Memory B cell (primary cell): ENCODE data around the gene COL28A1.
"Not testable (repeated sequence)": the region's sequence is repeated elsewhere in the genome, so short reads cannot be mapped to it uniquely, and the experiment has no call there.

Source experiments
- ATAC-seq: fragments of 150-1000 bp; cut with Tn5 transposase; 2 replicates; pipeline ENCODE4 v1.10.0; 2021; ENCODE audit warnings: low read depth, mild to moderate bottlenecking, moderate library complexity
- DNase-seq, 2 donors: peaks; one replicate each; pipeline ENCODE4 v3.0.0; 2022; ENCODE audit warnings: low spot score in 2 of 2
- H3K27ac Mint-ChIP-seq: one replicate; pipeline ENCODE4 v1.8.0; 2022; ENCODE audit warnings: mild to moderate bottlenecking, moderate library complexity, mixed read lengths
- H3K27me3 Mint-ChIP-seq: one replicate; pipeline ENCODE4 v1.8.0; 2022; ENCODE audit warnings: mixed read lengths
- H3K36me3 Mint-ChIP-seq: one replicate; pipeline ENCODE4 v1.8.0; 2022; ENCODE audit warnings: mild to moderate bottlenecking, mixed read lengths
- H3K4me1 Mint-ChIP-seq: one replicate; pipeline ENCODE4 v1.8.0; 2022; ENCODE audit warnings: mixed read lengths
- H3K4me3 Mint-ChIP-seq: one replicate; pipeline ENCODE4 v1.8.0; 2022; ENCODE audit warnings: mild to moderate bottlenecking, moderate library complexity, mixed read lengths
- H3K9me3 Mint-ChIP-seq: one replicate; pipeline ENCODE4 v1.8.0; 2022; ENCODE audit warnings: mixed read lengths

COL28A1 gene

DNA sequence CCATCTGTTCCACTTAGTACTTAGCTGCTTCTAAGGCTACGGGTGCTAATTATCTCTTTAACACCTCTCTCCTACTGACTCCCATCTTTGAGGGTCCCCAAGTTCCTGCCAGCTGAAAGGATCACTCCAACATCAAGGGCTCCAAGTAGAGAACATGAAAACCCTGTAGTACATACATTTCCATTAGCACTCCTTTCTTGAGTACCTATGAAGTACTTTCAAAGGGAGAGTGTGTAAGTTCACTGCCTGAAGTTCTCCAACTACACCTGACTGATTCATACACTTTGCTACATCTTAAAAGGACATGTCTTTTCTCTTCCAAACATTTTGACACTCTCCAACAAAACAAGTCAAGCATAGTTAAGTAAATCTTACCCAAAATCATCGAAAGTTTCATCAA is 113.8 kb downstream of the COL28A1 start:
- Mint-ChIP-seq H3K27ac (no peak overlapping the region), H3K4me3 (no peak overlapping the region), H3K9me3 (no peaks in the 10 kb centered on the region), H3K4me1 (peaks cover 6% of the 10 kb centered on the region), H3K27me3 (no peaks in the 10 kb centered on the region), H3K36me3 (no peaks in the 10 kb centered on the region)
- DNase-seq (no peak), ATAC-seq (no peak)

DNA sequence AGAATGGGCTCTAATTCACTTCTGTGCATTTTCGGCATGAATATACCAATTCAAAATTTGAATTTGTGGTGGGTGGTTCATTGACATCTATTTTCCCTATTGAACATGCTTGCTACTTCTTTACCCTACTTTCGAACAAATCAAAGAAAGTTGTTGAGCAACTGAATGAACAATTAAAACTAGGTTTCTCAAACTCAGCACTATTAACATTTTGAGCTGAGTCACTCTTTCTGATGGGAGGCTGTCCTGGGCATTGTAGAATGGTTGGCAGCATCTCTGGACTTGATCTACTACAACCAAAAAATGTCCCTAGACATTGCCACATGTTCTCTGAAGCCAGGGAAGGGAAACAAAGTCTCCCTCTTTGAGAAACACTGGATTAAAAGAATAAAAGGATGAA is 116.7 kb downstream of the COL28A1 start:
- Mint-ChIP-seq H3K27ac (no peak overlapping the region), H3K4me1 (peaks cover 10% of the 10 kb centered on the region), H3K27me3 (no peaks in the 10 kb centered on the region), H3K36me3 (no peaks in the 10 kb centered on the region), H3K9me3 (no peaks in the 10 kb centered on the region), H3K4me3 (no peak overlapping the region)
- ATAC-seq, result no peak
- no peak for DNase-seq

DNA sequence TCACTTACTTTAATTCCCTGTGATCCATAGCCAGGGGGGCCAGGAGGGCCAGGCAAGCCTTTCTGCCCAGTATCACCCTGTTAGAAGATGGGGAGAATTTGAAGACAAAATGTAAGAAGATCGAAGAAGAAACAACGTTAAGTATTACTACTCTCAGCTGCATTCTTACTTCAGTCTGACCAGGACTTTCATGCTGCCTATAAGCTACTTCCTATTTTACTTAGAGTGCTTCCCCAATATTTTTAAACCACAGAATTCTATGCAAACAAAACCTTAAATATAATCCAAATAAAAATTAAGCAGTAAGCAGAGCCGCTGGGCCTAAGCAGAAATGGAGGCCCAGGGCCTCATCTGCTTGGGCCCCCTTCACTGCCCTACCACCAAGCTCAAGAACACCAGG is 117.8 kb downstream of the COL28A1 start:
- Mint-ChIP-seq H3K27me3 (no peaks in the 10 kb centered on the region), H3K4me3 (no peak overlapping the region), H3K36me3 (no peaks in the 10 kb centered on the region), H3K9me3 (no peaks in the 10 kb centered on the region), H3K27ac (peak overlapping the region; percentile 45), H3K4me1 (peaks cover 10% of the 10 kb centered on the region)
- DNase-seq (no peak), ATAC-seq (no peak)

DNA sequence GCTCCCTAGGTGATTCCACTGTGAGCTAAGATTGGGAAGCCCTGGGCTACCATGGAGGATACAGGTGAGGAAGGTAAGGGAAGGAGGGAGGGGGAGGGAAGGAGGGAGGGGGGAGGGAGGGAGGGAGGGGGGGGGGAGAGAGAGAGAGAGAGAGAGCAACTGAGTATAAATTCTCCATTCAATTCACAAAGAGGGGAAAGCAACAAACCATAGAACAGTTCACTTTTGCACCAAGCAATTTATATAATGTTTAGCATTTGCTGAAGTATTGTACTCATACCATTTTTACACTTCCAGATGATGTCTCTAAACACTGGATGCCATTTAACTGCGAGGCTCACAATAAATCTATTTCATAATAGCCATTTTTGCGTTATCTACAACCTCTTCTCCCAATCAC is 118.3 kb downstream of the COL28A1 start:
- ATAC-seq, result no peak
- H3K4me3 Mint-ChIP-seq, result no peak overlapping the region
- H3K4me1 Mint-ChIP-seq, result peaks cover 10% of the 10 kb centered on the region
- H3K9me3 Mint-ChIP-seq, result no peaks in the 10 kb centered on the region
- no peaks in the 10 kb centered on the region for H3K27me3 Mint-ChIP-seq
- H3K27ac Mint-ChIP-seq, result peak overlapping the region; percentile 45
- DNase-seq, result no peak
- no peaks in the 10 kb centered on the region for H3K36me3 Mint-ChIP-seq

DNA sequence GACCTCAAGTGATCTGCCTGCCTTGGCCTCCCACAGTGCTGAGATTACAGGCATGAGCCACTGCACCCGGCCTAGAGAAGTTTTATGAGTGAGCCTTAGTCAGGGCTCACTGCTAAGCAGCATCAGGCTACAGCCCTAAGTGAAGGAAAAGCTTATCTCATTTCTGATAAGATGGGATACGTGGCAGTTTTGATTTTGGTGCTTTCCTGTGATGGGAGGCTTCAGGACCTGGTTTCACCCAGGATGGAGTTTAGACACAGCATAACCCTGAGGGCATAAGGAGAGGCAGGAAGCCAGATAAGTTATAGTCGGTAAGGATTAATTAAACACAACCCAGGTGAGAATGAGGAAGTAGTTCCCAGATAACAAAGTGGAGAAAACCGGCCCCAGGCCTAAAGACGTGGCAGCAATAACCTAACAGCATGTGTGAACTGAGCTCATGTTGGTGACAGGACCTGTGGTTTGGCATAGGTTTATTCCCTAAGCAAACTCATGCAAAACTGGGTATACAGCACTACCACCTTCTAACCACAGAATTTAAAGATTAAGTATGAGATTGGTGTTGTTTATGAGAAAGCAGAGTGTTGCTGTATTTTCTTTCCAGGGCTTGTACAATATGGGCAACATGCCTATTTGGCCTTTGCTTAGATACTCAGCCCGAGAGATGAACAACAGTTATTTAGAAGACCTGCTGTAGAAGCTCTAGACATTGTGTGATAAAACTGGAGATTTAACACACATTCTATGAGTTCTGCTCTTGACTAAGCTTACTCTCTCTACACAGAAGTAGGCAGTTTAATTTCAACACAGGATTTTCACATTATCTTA is 119.4 kb downstream of the COL28A1 start:
- ATAC-seq (peak; percentile 44), DNase-seq (no peak)
- Mint-ChIP-seq H3K36me3 (no peaks in the 10 kb centered on the region), H3K4me3 (no peak overlapping the region), H3K9me3 (no peaks in the 10 kb centered on the region), H3K4me1 (peaks cover 10% of the 10 kb centered on the region), H3K27me3 (peaks cover 3% of the 10 kb centered on the region), H3K27ac (no peak overlapping the region)

DNA sequence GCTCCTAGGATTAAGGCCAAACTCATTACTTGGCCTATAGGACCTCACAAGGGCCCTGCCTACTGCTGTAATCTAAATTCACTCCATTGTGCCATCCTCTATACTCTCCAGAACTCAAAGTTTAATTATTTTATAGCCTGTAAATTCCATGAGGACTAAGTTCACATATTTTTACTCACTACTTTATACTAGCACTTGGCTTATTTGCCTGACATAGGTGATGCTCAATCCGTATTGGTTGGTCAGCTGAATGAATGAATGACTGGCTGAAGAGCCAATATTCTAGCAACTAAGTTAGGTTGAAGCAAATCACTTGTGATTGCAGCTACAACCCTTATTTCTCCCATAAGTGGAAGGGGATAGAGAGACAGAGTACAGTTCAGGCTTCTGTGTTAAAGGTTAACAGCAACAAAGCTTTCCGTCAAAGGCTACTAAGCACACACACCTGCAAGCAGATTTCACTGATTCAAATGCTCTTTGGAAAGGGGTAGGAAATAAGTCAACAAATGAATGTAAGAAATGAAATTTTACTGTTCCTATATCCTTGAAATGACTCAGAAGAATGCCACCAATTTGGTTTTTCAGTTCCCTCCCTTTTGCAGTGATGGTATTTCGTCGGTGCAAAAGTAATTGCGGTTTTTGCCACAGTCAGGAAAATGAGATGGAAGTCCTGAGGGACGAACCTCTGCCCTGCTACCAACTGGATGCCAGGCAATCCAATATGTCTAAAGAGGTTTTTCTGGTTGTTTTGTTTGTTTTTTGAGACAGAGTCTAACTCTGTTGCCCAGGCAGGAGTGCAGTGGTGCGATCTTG is 120.7 kb downstream of the COL28A1 start:
- no peak for ATAC-seq
- Mint-ChIP-seq H3K9me3 (no peaks in the 10 kb centered on the region), H3K4me1 (peaks cover 10% of the 10 kb centered on the region), H3K36me3 (no peaks in the 10 kb centered on the region), H3K4me3 (no peak overlapping the region), H3K27me3 (peaks cover 3% of the 10 kb centered on the region), H3K27ac (no peak overlapping the region)
- no peak for DNase-seq

DNA sequence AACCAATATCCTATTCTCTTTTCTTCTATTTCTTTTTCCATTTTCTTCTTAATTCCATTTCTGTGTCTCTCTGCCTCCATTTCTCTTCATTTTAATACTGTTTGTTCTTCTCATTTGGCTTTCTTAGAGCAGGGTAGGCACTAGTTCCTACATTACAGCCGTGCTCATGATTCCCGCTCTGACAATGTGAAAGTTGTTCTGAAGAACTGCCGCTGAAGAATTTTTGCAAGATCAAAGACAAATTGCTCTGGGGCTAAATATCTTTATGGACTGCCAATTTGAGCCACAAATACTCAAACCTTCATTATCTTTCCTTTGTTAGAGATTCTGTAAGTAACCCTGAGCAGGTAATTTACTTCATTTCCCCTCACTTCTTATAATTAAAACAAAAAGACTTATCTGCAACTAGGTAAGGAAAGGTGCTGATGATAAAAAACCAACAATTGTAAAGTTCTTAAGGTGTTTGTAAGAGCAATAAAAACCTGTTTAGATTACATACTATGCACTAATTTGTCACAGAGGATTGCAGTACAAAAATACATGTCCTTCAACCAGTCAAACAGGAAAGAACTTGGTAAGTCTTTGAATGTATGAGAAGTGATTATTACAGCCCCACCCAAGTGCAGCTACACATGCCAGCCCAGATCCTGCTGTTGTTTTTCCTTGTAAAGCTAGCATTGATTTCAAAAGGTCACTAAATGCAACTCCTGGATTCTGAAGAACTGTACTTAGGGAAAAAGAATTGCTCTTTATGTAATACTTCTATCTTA is 127.5 kb downstream of the COL28A1 start:
- H3K9me3 Mint-ChIP-seq, result peaks cover 7% of the 10 kb centered on the region
- H3K36me3 Mint-ChIP-seq, result peaks cover 8% of the 10 kb centered on the region
- DNase-seq (no peak), ATAC-seq (no peak)
- H3K27ac Mint-ChIP-seq, result no peak overlapping the region
- H3K27me3 Mint-ChIP-seq, result peaks cover 7% of the 10 kb centered on the region
- no peak overlapping the region for H3K4me3 Mint-ChIP-seq
- no peaks in the 10 kb centered on the region for H3K4me1 Mint-ChIP-seq

DNA sequence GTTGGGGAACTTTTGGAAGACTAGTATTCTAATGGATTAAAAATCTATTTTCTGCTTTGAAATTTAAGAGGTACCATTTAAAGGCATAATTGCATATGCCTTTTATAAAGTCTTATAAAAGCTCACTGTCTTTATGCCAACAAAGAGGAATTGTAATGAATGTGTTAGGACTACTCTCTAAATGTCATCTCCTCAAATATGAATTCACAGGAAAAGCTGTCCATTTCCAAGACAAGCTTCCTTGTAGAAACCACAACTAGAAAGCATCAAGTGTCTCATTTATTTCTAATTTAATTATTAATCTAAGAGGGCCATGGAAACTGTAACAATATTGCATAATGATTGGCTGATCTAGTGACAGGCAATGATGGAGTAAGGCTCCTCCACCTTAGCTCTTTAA is 130.2 kb downstream of the COL28A1 start:
- no peak for DNase-seq
- Mint-ChIP-seq H3K27me3 (peaks cover 9% of the 10 kb centered on the region), H3K27ac (no peak overlapping the region), H3K36me3 (peaks cover 8% of the 10 kb centered on the region), H3K4me3 (no peak overlapping the region), H3K4me1 (peaks cover 3% of the 10 kb centered on the region), H3K9me3 (peaks cover 7% of the 10 kb centered on the region)
- no peak for ATAC-seq

DNA sequence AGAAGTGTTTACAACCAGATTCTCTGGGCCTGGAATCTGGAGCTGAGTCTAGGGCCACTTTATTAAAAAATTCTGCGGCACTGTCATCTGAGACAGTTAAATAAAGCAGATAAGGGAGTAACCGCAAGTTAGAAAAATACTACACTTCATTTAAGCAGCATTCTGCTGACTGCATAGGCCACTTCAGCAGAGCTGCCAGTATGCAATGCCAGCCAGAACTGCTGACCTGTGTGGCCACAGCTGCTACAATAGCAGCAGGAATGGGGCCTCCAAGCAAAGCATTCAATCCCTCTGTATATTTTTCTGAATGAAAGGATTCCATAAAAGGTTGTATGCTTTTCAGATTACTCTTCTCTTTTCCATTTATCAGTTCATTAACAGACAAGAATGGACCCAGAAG is 136.0 kb downstream of the COL28A1 start:
- no peak overlapping the region for H3K4me3 Mint-ChIP-seq
- H3K9me3 Mint-ChIP-seq, result no peaks in the 10 kb centered on the region
- peaks cover 8% of the 10 kb centered on the region for H3K27me3 Mint-ChIP-seq
- H3K27ac Mint-ChIP-seq, result no peak overlapping the region
- no peak for ATAC-seq
- no peak for DNase-seq
- peaks cover 3% of the 10 kb centered on the region for H3K4me1 Mint-ChIP-seq
- H3K36me3 Mint-ChIP-seq, result no peaks in the 10 kb centered on the region

DNA sequence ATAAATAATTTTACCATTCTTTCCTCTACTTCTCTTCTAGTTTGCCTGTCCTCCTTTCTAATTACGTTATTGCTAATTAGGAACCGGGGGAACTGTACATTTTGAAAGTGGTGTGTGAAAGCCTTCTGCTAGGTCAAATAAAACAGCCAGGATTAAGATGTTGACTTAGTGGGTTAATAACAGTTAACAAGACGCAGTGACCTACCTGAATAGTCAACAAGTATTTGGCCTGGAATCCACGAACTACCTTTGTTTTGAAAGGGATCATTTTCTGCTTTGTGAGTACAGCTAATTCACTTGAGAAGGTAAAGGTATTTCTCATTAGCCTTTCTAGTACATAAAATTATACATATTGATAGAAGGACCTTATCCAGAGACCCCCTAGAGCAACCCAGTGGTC is 139.9 kb downstream of the COL28A1 start:
- H3K36me3 Mint-ChIP-seq, result peaks cover 14% of the 10 kb centered on the region
- no peak overlapping the region for H3K4me3 Mint-ChIP-seq
- DNase-seq (no peak), ATAC-seq (no peak)
- peaks cover 3% of the 10 kb centered on the region for H3K27me3 Mint-ChIP-seq
- peaks cover 13% of the 10 kb centered on the region for H3K9me3 Mint-ChIP-seq
- H3K4me1 Mint-ChIP-seq, result no peaks in the 10 kb centered on the region
- no peak overlapping the region for H3K27ac Mint-ChIP-seq

DNA sequence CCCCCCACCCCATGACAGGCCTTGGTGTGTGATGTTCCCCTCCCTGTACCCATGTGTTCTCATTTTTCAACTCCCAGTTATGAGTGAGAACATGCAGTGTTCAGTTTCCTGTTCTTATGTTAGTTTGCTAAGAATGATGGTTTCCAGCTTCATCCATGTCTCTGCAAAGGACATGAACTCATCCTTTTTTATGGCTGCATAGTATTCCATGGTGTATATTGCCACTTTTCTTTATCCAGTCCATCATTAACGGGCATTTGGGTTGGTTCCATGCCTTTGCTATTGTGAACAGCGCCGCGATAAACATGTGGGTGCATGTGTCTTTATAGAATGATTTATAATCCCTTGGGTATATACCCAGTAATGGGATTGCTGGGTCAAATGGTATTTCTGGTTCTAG is 147.5 kb downstream of the COL28A1 start:
- ATAC-seq, H3K27ac Mint-ChIP-seq, DNase-seq, H3K4me3 Mint-ChIP-seq, H3K4me1 Mint-ChIP-seq, H3K27me3 Mint-ChIP-seq: not testable (repeated sequence)
- Mint-ChIP-seq H3K9me3 (peaks cover 14% of the 10 kb centered on the region), H3K36me3 (peaks cover 15% of the 10 kb centered on the region)

DNA sequence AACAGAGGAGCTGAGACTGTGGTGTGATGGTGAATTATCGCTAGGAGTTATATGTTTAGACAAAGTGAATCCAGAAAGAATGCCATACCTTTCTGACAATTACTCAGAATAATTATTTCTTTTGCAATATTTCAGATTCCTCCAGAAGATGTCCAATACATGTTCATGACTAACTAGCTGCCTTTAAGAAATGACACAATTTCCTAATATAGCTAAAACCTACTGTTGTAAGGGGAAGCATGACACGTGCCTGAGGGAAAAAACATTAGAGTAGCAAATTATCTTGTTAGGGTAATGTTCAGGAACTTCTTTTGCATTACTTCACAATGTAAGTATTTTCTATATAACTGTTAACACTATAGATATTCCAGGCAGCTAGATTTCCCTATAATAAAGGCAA is 150.3 kb downstream of the COL28A1 start:
- peaks cover 2% of the 10 kb centered on the region for H3K4me1 Mint-ChIP-seq
- DNase-seq (no peak), ATAC-seq (no peak)
- H3K27me3 Mint-ChIP-seq, result no peaks in the 10 kb centered on the region
- no peaks in the 10 kb centered on the region for H3K36me3 Mint-ChIP-seq
- H3K4me3 Mint-ChIP-seq, result no peak overlapping the region
- no peak overlapping the region for H3K27ac Mint-ChIP-seq
- H3K9me3 Mint-ChIP-seq, result no peaks in the 10 kb centered on the region

DNA sequence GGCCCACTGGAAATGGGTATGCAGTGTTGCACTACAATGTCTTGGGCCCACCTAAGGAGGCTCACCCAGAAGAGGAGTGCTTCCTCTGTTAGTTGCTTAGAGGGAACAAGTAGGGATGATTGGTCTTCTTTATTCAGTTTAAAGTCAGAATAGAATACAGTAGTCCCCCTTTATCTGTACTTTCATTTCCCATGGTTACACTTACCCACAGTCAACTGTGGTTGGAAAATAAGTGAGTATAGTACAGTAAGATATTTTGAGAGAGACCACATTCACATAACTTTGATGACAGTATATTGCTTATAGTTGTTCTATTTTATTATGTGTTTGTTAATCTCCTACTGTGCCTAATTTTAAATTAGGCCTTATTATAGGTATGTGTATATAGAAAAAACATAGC is 151.4 kb downstream of the COL28A1 start:
- Mint-ChIP-seq H3K36me3 (no peaks in the 10 kb centered on the region), H3K27me3 (peaks cover 2% of the 10 kb centered on the region), H3K4me3 (no peak overlapping the region), H3K9me3 (no peaks in the 10 kb centered on the region), H3K4me1 (peaks cover 2% of the 10 kb centered on the region), H3K27ac (no peak overlapping the region)
- no peak for ATAC-seq
- no peak for DNase-seq

DNA sequence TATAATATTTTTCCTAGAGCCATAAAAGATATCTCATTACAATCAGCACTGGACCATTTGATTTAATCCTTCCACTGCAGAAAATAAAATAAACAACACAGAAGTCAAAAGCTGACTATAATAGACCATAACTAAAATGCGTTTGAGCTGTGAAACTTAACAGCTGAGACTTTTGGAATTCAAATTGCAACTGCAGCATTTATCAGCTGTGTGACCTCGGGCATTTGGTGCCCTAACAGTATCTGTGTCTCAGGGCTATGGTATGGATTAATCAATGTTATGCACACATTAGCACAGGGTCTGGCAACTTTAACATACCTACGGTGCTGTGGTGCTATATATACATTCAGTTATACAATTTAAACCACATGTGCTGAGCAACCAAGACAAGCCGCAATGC is 160.1 kb downstream of the COL28A1 start:
- Mint-ChIP-seq H3K4me1 (no peaks in the 10 kb centered on the region), H3K27ac (no peak overlapping the region)
- no peak for ATAC-seq

More for the DNA sequence above, 160.1 kb downstream of the COL28A1 start:
- Mint-ChIP-seq H3K9me3 (no peaks in the 10 kb centered on the region), H3K36me3 (no peaks in the 10 kb centered on the region), H3K4me3 (no peak overlapping the region), H3K27me3 (peaks cover 5% of the 10 kb centered on the region)
- no peak for DNase-seq
